ENCODE measurements around the gene RHD.

RHD gene

DNA sequence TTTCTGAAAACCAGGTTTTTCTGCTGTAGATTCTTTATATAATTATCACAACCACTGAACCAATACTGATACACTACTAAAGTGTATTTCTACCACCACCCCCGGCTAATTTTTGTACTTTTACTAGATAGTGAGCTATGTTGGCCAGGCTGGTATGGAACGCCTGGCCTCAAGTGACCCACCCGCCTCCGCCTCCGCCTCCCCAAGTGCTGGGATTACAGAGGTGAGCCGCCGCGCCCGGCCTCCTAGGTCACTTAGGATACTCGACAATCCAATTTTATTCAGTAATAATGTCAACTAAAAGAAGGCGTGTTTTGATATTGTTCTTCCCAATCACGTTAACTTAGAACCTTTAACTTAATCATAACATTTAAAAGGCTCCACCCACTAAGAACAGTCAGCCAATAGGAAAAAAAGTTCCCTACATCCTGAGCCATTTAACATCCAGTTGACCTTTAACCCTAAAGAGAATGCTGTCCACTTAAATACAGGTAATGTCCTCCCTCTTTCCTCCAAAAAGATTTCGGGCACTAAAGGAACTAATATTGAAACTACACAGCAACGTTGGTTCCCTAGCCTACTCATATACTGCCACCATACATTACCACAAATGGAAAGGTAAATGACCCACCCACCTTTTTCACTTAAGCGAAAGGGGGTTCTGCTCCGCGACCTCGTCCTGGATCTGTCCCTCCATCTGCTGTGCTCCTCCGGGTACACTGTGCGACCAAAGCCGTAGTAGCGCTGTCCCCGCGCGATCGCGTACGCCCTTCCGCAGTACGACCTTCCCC, 26.3 kb upstream of the RHD start:
- peaks cover 31% of the 10 kb centered on the region for H3K36me3 ChIP-seq (ENCODE audit: low read length)
- no peaks in the 10 kb centered on the region for H3K27me3 ChIP-seq (ENCODE audit: low read length)
- H3K79me2 ChIP-seq (ENCODE audit: insufficient read depth, low read length) = peaks cover 25% of the 10 kb centered on the region
- TF ChIP-seq EZH2phosphoT487 (conservative IDR thresholded peaks at IDR 0.05; ENCODE audit: low read length) = no peak
- TF ChIP-seq, protein P1, sequence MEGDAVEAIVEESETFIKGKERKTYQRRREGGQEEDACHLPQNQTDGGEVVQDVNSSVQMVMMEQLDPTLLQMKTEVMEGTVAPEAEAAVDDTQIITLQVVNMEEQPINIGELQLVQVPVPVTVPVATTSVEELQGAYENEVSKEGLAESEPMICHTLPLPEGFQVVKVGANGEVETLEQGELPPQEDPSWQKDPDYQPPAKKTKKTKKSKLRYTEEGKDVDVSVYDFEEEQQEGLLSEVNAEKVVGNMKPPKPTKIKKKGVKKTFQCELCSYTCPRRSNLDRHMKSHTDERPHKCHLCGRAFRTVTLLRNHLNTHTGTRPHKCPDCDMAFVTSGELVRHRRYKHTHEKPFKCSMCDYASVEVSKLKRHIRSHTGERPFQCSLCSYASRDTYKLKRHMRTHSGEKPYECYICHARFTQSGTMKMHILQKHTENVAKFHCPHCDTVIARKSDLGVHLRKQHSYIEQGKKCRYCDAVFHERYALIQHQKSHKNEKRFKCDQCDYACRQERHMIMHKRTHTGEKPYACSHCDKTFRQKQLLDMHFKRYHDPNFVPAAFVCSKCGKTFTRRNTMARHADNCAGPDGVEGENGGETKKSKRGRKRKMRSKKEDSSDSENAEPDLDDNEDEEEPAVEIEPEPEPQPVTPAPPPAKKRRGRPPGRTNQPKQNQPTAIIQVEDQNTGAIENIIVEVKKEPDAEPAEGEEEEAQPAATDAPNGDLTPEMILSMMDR (IDR thresholded peaks at IDR 0.05; ENCODE audit: insufficient read depth, low read length, poor library complexity, severe bottlenecking) = no peak
- H3K9ac ChIP-seq (ENCODE audit: low read length) = peak overlapping the region; percentile 89
- H2AFZ ChIP-seq (ENCODE audit: low read depth, low read length, severe bottlenecking) = no peak overlapping the region
- H3K9me3 ChIP-seq (ENCODE audit: insufficient read depth, low read length) = no peaks in the 10 kb centered on the region
- H3K4me2 ChIP-seq (ENCODE audit: low read depth, low read length, poor library complexity, severe bottlenecking) = peak overlapping the region; percentile 63
- H3K27ac ChIP-seq (ENCODE audit: low read depth, low read length) = peak overlapping the region; percentile 84
- peaks cover 16% of the 10 kb centered on the region for H4K20me1 ChIP-seq (ENCODE audit: low read depth, low read length)
- H3K9me2 ChIP-seq (replicated peaks; ENCODE audit: insufficient read depth, low read length) = no peaks in the 10 kb centered on the region
- H3F3A ChIP-seq (ENCODE audit: insufficient read depth) = peaks cover 27% of the 10 kb centered on the region
- H3K4me3 ChIP-seq (ENCODE audit: insufficient read depth, low read length, poor library complexity, severe bottlenecking) = peak overlapping the region; percentile 87

DNA sequence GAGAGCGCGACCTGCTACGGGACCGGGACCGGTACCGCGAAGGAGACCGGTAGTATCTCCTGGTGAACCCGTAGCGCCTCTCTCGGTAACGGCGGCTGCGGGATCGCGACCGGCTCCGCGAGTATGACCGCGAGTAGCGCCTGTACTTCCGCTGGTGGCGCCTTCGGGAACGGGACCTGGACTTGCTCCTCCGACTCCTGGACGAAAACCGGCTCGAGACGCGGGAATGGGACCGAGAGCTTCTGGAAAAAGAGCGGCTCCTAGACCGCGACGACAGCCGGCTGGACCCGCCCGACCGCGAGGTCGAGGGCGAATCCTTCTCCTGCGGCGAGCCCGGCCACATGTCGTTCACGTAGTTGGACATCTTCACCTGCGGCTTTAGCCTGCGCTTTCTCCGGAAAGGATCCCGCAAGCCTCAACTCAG, 25.7 kb upstream of the RHD start:
- Histone ChIP-seq H4K20me1 (ENCODE audit: low read depth, low read length) (peaks cover 16% of the 10 kb centered on the region), H3F3A (ENCODE audit: insufficient read depth) (peaks cover 27% of the 10 kb centered on the region), H3K9me3 (ENCODE audit: insufficient read depth, low read length) (no peaks in the 10 kb centered on the region), H2AFZ (ENCODE audit: low read depth, low read length, severe bottlenecking) (peak overlapping the region; percentile 42), H3K9ac (ENCODE audit: low read length) (peak overlapping the region; percentile 89), H3K4me3 (ENCODE audit: insufficient read depth, low read length, poor library complexity, severe bottlenecking) (peak overlapping the region; percentile 87), H3K27ac (ENCODE audit: low read depth, low read length) (peak overlapping the region; percentile 84), H3K27me3 (ENCODE audit: low read length) (no peaks in the 10 kb centered on the region), H3K79me2 (ENCODE audit: insufficient read depth, low read length) (peaks cover 25% of the 10 kb centered on the region), H3K36me3 (ENCODE audit: low read length) (peaks cover 31% of the 10 kb centered on the region), H3K4me2 (ENCODE audit: low read depth, low read length, poor library complexity, severe bottlenecking) (peak overlapping the region; percentile 63), H3K9me2 (replicated peaks; ENCODE audit: insufficient read depth, low read length) (no peaks in the 10 kb centered on the region)
- no peak for TF ChIP-seq EZH2phosphoT487 (conservative IDR thresholded peaks at IDR 0.05; ENCODE audit: low read length)
- TF ChIP-seq, protein P1 (IDR thresholded peaks at IDR 0.05; ENCODE audit: insufficient read depth, low read length, poor library complexity, severe bottlenecking) = no peak

DNA sequence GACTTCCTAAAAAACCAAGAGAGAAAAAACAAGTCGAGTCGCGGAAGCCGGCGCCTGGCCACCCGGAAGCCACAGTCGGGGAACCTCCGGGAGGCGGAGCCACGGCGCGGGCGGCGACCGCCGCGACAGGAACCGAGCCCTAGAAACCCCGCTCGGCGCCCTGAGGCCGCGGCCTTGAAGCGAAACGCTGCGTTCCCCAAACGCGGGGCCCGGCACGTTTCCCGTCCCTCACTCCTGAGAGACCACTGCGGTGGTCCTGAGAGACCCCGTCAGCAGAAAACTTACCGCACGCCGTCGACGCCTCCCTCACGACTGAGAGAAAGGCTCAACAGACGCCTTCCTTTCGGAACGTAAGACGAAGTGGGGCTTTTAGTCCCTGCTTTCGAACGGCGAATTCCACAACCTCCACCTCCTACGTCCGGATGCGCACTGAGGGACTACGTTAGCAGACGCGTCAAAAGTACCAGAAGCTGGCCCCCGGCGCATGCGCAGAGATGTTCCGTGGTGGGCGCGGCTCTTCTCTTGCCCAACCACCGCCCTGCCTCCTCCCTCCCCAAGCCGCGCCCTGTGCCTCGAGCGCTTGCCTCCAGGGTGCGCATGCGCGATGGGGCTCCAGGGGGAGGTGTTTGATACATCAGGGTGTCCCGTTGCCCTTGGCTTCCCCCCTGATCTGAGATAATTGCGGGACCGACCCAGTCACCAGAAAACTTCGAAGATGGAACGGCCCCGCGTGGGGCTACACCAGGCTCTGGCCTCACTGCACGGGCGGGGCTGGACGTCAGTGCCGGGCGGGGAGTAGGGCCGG, 25.1 kb upstream of the RHD start, which contains the start of gene RSRP1:
TSS of gene RSRP1 (minus strand) at position 431 of the 805 bp plus-strand sequence. CDS start 491 bp downstream, outside the sequence.
- H3K36me3 ChIP-seq (ENCODE audit: low read length) = peaks cover 30% of the 10 kb centered on the region
- H3K27me3 ChIP-seq (ENCODE audit: low read length) = no peaks in the 10 kb centered on the region
- H3K4me3 ChIP-seq (ENCODE audit: insufficient read depth, low read length, poor library complexity, severe bottlenecking) = peak within 1 kb of the TSS; percentile 87
- no peaks in the 10 kb centered on the region for H3K9me3 ChIP-seq (ENCODE audit: insufficient read depth, low read length)
- peaks cover 25% of the 10 kb centered on the region for H3K79me2 ChIP-seq (ENCODE audit: insufficient read depth, low read length)
- H3K9me2 ChIP-seq (replicated peaks; ENCODE audit: insufficient read depth, low read length) = no peaks in the 10 kb centered on the region
- peaks cover 16% of the 10 kb centered on the region for H4K20me1 ChIP-seq (ENCODE audit: low read depth, low read length)
- H2AFZ ChIP-seq (ENCODE audit: low read depth, low read length, severe bottlenecking) = peak within 1 kb of the TSS; percentile 67
- H3K9ac ChIP-seq (ENCODE audit: low read length) = peak within 1 kb of the TSS; percentile 89
- TF ChIP-seq, protein P1 (IDR thresholded peaks at IDR 0.05; ENCODE audit: insufficient read depth, low read length, poor library complexity, severe bottlenecking) = no peak
- no peak for TF ChIP-seq EZH2phosphoT487 (conservative IDR thresholded peaks at IDR 0.05; ENCODE audit: low read length)
- H3F3A ChIP-seq (ENCODE audit: insufficient read depth) = peaks cover 23% of the 10 kb centered on the region
- peak within 1 kb of the TSS; percentile 85 for H3K4me2 ChIP-seq (ENCODE audit: low read depth, low read length, poor library complexity, severe bottlenecking)
- peak within 1 kb of the TSS; percentile 84 for H3K27ac ChIP-seq (ENCODE audit: low read depth, low read length)
